Right lobe of liver (tissue), 4 donors: ENCODE data around the gene IMP4.

ENCODE experiments used
- CTCF ChIP-seq, 4 donors: fragments of 200-600 bp in 3 of 4; fragments of 450-650 bp in 1 of 4; IDR thresholded peaks; one replicate each; pipeline versions ENCODE4 v1.5.1 to v1.8.0; 2016 to 2022; ENCODE audit warnings: antibody characterized with exemption in 4 of 4, mild to moderate bottlenecking in 2 of 4
- POLR2A ChIP-seq: fragments of 450-650 bp; IDR thresholded peaks from one replicate; pipeline ENCODE4 v1.6.1; 2017; ENCODE audit warnings: antibody characterized with exemption, mild to moderate bottlenecking
- donor health status: DM: no; HTN: no; CAD: no.
- donor health status: DM: no; HTN: no; CAD: no.
- donor health status: DM: no; HTN: yes; CAD: no.

- TF ChIP-seq CTCF (IDR thresholded peaks at IDR 0.05) (no peak), POLR2A (no peak)
Measured at GRCh38 chr2:130349174-130349573, 6.5 kb downstream of the IMP4 start.
